ENCODE measurements around the gene ADGRA1.

Gene ADGRA1

DNA sequence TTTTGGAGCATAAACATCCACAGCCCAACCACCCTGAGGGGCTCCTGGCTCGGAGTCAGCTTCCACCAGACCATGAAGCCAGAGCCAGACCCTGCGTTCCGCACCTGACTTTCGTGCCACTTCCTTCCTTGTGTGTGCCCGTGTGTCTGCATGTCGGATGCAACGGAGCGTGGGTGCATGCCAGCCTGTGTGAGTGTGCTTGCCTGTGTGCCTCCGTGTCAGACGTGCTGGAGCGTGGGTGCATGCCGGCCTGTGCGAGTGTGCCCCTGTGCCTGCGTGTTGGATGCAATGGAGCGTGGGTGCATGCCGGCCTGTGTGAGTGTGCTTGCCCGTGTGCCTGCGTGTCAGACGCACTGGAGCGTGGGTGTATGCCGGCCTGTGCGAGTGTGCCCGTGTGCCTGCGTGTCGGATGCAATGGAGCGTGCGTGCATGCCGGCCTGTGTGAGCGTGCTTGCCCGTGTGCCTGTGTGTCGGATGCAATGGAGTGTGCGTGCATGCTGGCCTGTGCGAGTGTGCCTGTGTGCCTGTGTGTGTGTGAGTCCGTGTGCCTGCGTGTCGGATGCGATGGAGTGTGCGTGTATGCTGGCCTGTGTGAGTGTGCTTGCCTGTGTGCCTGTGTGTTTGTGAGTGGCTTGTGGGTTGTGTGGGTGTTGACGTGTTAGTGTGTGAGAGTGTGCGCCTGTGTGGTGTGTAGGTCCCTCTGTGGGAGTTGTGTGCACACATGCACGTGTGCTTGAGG lies 44.2 kb downstream of the ADGRA1 start:
- ATAC-seq = no peak
- TF ChIP-seq ARNTL (CRISPR knock-in tag; IDR thresholded peaks at IDR 0.05; ENCODE audit: borderline replicate concordance, low read depth) = no peak
- no peak for TF ChIP-seq ZC3H10 (CRISPR knock-in tag; IDR thresholded peaks at IDR 0.05)
- TF ChIP-seq TCF4 (CRISPR knock-in tag; IDR thresholded peaks at IDR 0.05; ENCODE audit: borderline replicate concordance) = no peak
- no peak for TF ChIP-seq ESRRG (CRISPR knock-in tag; IDR thresholded peaks at IDR 0.05)
- no peak for TF ChIP-seq RARB (CRISPR knock-in tag; IDR thresholded peaks at IDR 0.05)
- no peak for TF ChIP-seq ZNF565 (CRISPR knock-in tag; conservative IDR thresholded peaks at IDR 0.05; ENCODE audit: low read depth)
- TF ChIP-seq SNAI2 (CRISPR knock-in tag; IDR thresholded peaks at IDR 0.05) = no peak
- TF ChIP-seq, protein P1, sequence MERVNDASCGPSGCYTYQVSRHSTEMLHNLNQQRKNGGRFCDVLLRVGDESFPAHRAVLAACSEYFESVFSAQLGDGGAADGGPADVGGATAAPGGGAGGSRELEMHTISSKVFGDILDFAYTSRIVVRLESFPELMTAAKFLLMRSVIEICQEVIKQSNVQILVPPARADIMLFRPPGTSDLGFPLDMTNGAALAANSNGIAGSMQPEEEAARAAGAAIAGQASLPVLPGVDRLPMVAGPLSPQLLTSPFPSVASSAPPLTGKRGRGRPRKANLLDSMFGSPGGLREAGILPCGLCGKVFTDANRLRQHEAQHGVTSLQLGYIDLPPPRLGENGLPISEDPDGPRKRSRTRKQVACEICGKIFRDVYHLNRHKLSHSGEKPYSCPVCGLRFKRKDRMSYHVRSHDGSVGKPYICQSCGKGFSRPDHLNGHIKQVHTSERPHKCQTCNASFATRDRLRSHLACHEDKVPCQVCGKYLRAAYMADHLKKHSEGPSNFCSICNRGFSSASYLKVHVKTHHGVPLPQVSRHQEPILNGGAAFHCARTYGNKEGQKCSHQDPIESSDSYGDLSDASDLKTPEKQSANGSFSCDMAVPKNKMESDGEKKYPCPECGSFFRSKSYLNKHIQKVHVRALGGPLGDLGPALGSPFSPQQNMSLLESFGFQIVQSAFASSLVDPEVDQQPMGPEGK (CRISPR knock-in tag; IDR thresholded peaks at IDR 0.05; ENCODE audit: borderline replicate concordance) = no peak
- TF ChIP-seq, protein P2, sequence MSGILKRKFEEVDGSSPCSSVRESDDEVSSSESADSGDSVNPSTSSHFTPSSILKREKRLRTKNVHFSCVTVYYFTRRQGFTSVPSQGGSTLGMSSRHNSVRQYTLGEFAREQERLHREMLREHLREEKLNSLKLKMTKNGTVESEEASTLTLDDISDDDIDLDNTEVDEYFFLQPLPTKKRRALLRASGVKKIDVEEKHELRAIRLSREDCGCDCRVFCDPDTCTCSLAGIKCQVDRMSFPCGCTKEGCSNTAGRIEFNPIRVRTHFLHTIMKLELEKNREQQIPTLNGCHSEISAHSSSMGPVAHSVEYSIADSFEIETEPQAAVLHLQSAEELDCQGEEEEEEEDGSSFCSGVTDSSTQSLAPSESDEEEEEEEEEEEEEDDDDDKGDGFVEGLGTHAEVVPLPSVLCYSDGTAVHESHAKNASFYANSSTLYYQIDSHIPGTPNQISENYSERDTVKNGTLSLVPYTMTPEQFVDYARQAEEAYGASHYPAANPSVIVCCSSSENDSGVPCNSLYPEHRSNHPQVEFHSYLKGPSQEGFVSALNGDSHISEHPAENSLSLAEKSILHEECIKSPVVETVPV (CRISPR knock-in tag; IDR thresholded peaks at IDR 0.05) = no peak
- TF ChIP-seq, protein P3, sequence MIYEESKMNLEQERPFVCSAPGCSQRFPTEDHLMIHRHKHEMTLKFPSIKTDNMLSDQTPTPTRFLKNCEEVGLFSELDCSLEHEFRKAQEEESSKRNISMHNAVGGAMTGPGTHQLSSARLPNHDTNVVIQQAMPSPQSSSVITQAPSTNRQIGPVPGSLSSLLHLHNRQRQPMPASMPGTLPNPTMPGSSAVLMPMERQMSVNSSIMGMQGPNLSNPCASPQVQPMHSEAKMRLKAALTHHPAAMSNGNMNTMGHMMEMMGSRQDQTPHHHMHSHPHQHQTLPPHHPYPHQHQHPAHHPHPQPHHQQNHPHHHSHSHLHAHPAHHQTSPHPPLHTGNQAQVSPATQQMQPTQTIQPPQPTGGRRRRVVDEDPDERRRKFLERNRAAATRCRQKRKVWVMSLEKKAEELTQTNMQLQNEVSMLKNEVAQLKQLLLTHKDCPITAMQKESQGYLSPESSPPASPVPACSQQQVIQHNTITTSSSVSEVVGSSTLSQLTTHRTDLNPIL (CRISPR knock-in tag; IDR thresholded peaks at IDR 0.05; ENCODE audit: low read depth) = no peak
- TF ChIP-seq, protein P4, sequence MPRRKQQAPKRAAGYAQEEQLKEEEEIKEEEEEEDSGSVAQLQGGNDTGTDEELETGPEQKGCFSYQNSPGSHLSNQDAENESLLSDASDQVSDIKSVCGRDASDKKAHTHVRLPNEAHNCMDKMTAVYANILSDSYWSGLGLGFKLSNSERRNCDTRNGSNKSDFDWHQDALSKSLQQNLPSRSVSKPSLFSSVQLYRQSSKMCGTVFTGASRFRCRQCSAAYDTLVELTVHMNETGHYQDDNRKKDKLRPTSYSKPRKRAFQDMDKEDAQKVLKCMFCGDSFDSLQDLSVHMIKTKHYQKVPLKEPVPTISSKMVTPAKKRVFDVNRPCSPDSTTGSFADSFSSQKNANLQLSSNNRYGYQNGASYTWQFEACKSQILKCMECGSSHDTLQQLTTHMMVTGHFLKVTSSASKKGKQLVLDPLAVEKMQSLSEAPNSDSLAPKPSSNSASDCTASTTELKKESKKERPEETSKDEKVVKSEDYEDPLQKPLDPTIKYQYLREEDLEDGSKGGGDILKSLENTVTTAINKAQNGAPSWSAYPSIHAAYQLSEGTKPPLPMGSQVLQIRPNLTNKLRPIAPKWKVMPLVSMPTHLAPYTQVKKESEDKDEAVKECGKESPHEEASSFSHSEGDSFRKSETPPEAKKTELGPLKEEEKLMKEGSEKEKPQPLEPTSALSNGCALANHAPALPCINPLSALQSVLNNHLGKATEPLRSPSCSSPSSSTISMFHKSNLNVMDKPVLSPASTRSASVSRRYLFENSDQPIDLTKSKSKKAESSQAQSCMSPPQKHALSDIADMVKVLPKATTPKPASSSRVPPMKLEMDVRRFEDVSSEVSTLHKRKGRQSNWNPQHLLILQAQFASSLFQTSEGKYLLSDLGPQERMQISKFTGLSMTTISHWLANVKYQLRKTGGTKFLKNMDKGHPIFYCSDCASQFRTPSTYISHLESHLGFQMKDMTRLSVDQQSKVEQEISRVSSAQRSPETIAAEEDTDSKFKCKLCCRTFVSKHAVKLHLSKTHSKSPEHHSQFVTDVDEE (CRISPR knock-in tag; IDR thresholded peaks at IDR 0.05) = no peak
- TF ChIP-seq ZNF70 (CRISPR knock-in tag; IDR thresholded peaks at IDR 0.05) = no peak
- TF ChIP-seq OSR1 (CRISPR knock-in tag; IDR thresholded peaks at IDR 0.05) = no peak
- no peak for TF ChIP-seq ZFP30 (CRISPR knock-in tag; IDR thresholded peaks at IDR 0.05)
- TF ChIP-seq PPARA (CRISPR knock-in tag; IDR thresholded peaks at IDR 0.05; ENCODE audit: borderline replicate concordance) = no peak

DNA sequence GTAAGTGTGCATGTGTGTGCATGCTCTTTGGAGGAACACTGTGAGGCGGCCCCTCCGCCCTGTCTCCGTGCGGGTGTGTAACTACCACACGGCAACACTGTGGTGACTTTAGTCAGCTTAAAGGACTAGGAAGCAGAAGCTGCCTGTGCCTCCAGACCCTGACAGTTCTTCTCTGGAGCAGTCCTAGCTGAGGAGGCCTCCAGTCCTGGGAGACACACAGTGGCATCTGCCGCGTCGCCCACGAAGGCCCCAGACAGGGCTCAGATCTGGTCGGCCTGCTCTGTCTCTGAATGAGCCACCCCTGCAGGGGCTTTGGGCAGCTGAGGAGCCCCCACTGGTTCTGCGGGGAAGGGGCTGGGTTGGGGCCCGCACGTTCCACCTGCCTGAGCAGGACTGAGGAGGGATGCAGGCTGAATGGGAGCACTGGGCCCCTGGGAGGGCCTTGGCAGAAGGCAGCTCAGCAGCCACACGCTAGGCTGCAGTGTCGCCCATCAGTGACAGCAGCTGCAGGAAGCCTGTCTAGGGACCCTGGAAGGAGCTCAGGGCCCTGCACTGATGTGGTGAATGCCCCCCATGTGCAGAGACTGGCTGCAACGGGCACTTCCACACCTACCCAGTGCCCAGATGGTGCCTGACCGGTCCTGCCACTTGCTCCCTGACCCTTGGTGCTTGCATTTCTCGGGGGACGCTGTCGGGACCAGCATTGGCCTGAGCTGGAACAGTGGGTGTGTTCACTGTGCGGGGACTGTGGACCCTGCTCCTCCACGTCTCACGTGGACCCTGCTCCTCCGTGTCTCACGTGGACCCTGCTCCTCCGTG lies 45.0 kb downstream of the ADGRA1 start:
- no peak for ATAC-seq
- no peak for TF ChIP-seq ZFP30 (CRISPR knock-in tag; IDR thresholded peaks at IDR 0.05)
- TF ChIP-seq BACH2 (CRISPR knock-in tag; IDR thresholded peaks at IDR 0.05; ENCODE audit: borderline replicate concordance) = no peak
- TF ChIP-seq, protein P2 (CRISPR knock-in tag; IDR thresholded peaks at IDR 0.05) = no peak
- no peak for TF ChIP-seq SNAI2 (CRISPR knock-in tag; IDR thresholded peaks at IDR 0.05)
- TF ChIP-seq ZNF70 (CRISPR knock-in tag; IDR thresholded peaks at IDR 0.05) = no peak
- no peak for TF ChIP-seq PPARA (CRISPR knock-in tag; IDR thresholded peaks at IDR 0.05; ENCODE audit: borderline replicate concordance)
- no peak for TF ChIP-seq ZNF8 (CRISPR knock-in tag; IDR thresholded peaks at IDR 0.05)
- TF ChIP-seq TOX (CRISPR knock-in tag; IDR thresholded peaks at IDR 0.05; ENCODE audit: borderline replicate concordance) = no peak
- no peak for TF ChIP-seq ISL1 (CRISPR knock-in tag; IDR thresholded peaks at IDR 0.05)
- no peak for TF ChIP-seq CSDC2 (CRISPR knock-in tag; IDR thresholded peaks at IDR 0.05)
- TF ChIP-seq ZC3H10 (CRISPR knock-in tag; IDR thresholded peaks at IDR 0.05) = no peak
- no peak for TF ChIP-seq OSR1 (CRISPR knock-in tag; IDR thresholded peaks at IDR 0.05)
- TF ChIP-seq TCF4 (CRISPR knock-in tag; IDR thresholded peaks at IDR 0.05; ENCODE audit: borderline replicate concordance) = no peak
- TF ChIP-seq, protein P4 (CRISPR knock-in tag; IDR thresholded peaks at IDR 0.05) = no peak
- TF ChIP-seq, protein P5, sequence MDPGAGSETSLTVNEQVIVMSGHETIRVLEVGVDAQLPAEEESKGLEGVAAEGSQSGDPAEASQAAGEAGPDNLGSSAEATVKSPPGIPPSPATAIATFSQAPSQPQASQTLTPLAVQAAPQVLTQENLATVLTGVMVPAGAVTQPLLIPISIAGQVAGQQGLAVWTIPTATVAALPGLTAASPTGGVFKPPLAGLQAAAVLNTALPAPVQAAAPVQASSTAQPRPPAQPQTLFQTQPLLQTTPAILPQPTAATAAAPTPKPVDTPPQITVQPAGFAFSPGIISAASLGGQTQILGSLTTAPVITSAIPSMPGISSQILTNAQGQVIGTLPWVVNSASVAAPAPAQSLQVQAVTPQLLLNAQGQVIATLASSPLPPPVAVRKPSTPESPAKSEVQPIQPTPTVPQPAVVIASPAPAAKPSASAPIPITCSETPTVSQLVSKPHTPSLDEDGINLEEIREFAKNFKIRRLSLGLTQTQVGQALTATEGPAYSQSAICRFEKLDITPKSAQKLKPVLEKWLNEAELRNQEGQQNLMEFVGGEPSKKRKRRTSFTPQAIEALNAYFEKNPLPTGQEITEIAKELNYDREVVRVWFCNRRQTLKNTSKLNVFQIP (CRISPR knock-in tag; IDR thresholded peaks at IDR 0.05; ENCODE audit: borderline replicate concordance, low read depth) = no peak
- TF ChIP-seq ZNF565 (CRISPR knock-in tag; conservative IDR thresholded peaks at IDR 0.05; ENCODE audit: low read depth) = no peak
- TF ChIP-seq, protein P3 (CRISPR knock-in tag; IDR thresholded peaks at IDR 0.05; ENCODE audit: low read depth) = no peak
- TF ChIP-seq ESRRG (CRISPR knock-in tag; IDR thresholded peaks at IDR 0.05) = no peak
